ENCODE results near the gene MAPK11.

DNA sequence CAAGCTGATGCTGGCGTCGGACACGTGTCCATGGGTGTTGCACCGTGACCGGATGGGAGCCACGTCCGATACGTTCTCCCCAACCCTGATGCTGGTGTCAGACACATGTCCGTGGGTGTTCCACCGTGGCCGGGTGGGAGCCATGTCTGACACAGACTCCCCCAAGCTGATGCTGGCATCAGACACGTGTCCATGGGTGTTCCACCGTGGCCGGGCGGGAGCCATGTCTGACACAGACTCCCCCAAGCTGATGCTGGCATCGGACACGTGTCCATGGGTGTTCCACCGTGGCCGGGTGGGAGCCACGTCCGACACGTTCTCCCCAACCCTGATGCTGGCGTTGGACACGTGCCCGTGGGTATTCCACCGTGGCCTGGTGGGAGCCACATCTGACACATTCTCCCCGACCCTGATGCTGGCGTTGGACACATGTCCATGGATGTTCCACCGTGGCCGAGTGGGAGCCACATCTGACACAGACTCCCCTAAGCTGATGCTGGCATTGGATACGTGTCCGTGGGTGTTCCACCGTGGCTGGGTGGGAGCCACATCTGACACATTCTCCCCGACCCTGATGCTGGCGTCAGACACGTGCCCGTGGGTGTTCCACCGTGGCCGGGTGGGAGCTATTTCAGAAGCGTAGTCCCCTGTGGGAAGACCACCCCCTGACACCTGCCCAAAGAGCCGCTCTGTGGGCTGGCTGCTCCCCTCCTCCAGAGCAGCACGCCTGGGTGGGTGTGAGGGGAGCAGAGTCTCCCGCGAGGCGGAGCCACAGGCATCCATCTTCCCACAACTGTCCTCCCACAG lies 49.4 kb downstream of the MAPK11 start:
- TF ChIP-seq, protein P1, sequence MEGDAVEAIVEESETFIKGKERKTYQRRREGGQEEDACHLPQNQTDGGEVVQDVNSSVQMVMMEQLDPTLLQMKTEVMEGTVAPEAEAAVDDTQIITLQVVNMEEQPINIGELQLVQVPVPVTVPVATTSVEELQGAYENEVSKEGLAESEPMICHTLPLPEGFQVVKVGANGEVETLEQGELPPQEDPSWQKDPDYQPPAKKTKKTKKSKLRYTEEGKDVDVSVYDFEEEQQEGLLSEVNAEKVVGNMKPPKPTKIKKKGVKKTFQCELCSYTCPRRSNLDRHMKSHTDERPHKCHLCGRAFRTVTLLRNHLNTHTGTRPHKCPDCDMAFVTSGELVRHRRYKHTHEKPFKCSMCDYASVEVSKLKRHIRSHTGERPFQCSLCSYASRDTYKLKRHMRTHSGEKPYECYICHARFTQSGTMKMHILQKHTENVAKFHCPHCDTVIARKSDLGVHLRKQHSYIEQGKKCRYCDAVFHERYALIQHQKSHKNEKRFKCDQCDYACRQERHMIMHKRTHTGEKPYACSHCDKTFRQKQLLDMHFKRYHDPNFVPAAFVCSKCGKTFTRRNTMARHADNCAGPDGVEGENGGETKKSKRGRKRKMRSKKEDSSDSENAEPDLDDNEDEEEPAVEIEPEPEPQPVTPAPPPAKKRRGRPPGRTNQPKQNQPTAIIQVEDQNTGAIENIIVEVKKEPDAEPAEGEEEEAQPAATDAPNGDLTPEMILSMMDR (conservative IDR thresholded peaks at IDR 0.05): no peak
- TF ChIP-seq EZH2 (IDR thresholded peaks at IDR 0.05; ENCODE audit: low read depth): no peak

All from PC-9 (cell line).